SK-N-SH (cell line): ENCODE data around the gene NLRP14. TPM values are rescaled to one million over a fixed set of nuclear protein-coding genes. Genes with fewer than 3 reads are reported as not detected.

Source experiments
- CTCF ChIA-PET: fragments of 300-600, 350-600 bp; formaldehyde crosslinking; extraction: SDS; loops from one replicate; lab custom pipeline; 2021; lab: Yijun Ruan, JAX
- POLR2A ChIA-PET: fragments of 350-600 bp; sonication (Branson Sonifier 250); formaldehyde crosslinking; extraction: SDS; loops from one replicate; lab custom pipeline; 2020; ENCODE audit warnings: antibody characterized with exemption, inconsistent platforms; lab: Yijun Ruan, JAX
- DNase-seq: peaks from one replicate; pipeline ENCODE4 v3.0.0; 2012
- H2AFZ ChIP-seq: fragments of 200-600 bp; sonication (generic); 2 replicates; pipeline ENCODE4 v1.8.1; 2016; ENCODE audit warnings: antibody characterized with exemption, mild to moderate bottlenecking, low read depth
- H3F3A ChIP-seq: fragments of 200-600 bp; sonication (generic); replicated peaks from 2 replicates; pipeline ENCODE3; 2016; ENCODE audit warnings: antibody characterized with exemption, mild to moderate bottlenecking; ENCODE audit not compliant: insufficient read depth
- H3K27ac ChIP-seq, 2 experiments: fragments of 200-500 bp in 1 of 2; fragments of 200-600 bp in 1 of 2; sonication (Bioruptor generic) in 1 of 2; sonication (generic), shearing (Covaris generic) in 1 of 2; 2 replicates each; pipeline versions ENCODE4 v1.5.1 to v1.6.1; 2014 to 2016; ENCODE audit warnings: low read depth in 2 of 2, inconsistent platforms in 1 of 2, low read length in 1 of 2, mild to moderate bottlenecking in 1 of 2, mixed read lengths in 1 of 2
- H3K27me3 ChIP-seq: fragments of 200-600 bp; sonication (generic), shearing (Covaris generic); 2 replicates; pipeline ENCODE4 v1.6.1; 2016; ENCODE audit warnings: mixed run types; ENCODE audit not compliant: insufficient read depth
- H3K36me3 ChIP-seq, 2 experiments: fragments of 200-500 bp in 1 of 2; fragments of 200-600 bp in 1 of 2; sonication (Bioruptor generic) in 1 of 2; sonication (generic) in 1 of 2; replicated peaks in 1 of 2; 2 replicates each; pipeline versions ENCODE3 to v1.5.1; 2014 to 2016; ENCODE audit warnings: low read length in 1 of 2, mild to moderate bottlenecking in 1 of 2; ENCODE audit not compliant: insufficient read depth in 2 of 2, control insufficient read depth in 1 of 2
- H3K4me1 ChIP-seq, 2 experiments: fragments of 200-500 bp in 1 of 2; fragments of 200-600 bp in 1 of 2; sonication (Bioruptor generic) in 1 of 2; sonication (generic), shearing (Covaris generic) in 1 of 2; 2 replicates each; pipeline versions ENCODE4 v1.5.1 to v1.6.1; 2014 to 2016; ENCODE audit warnings: low read depth in 1 of 2, low read length in 1 of 2, mixed run types in 1 of 2; ENCODE audit not compliant: insufficient read depth in 2 of 2, control insufficient read depth in 1 of 2
- H3K4me2 ChIP-seq: fragments of 200-600 bp; sonication (generic), shearing (Covaris generic); 2 replicates; pipeline ENCODE4 v1.6.1; 2017; ENCODE audit warnings: mixed run types
- H3K4me3 ChIP-seq, 2 experiments: fragments of 200-500 bp in 1 of 2; fragments of 200-600 bp in 1 of 2; sonication (Bioruptor generic) in 1 of 2; sonication (generic), shearing (Covaris generic) in 1 of 2; 2 replicates each; pipeline versions ENCODE4 v1.5.1 to v1.8.1; 2014 to 2016; ENCODE audit warnings: low read depth in 2 of 2, inconsistent platforms in 1 of 2, low read length in 1 of 2, mild to moderate bottlenecking in 1 of 2, mixed read lengths in 1 of 2, moderate library complexity in 1 of 2
- H3K79me2 ChIP-seq: fragments of 200-600 bp; sonication (generic); 2 replicates; pipeline ENCODE4 v1.8.1; 2017; ENCODE audit warnings: mild to moderate bottlenecking; ENCODE audit not compliant: insufficient read depth
- H3K9ac ChIP-seq: fragments of 200-600 bp; sonication (generic); 2 replicates; pipeline ENCODE4 v1.6.1; 2017; ENCODE audit warnings: mixed run types
- H3K9me2 ChIP-seq: fragments of 200-600 bp; sonication (generic); 2 replicates; pipeline ENCODE4 v1.6.1; 2017; ENCODE audit warnings: mixed run types
- H3K9me3 ChIP-seq: fragments of 200-600 bp; sonication (generic); 2 replicates; pipeline ENCODE4 v1.6.1; 2017; ENCODE audit warnings: mixed run types, mild to moderate bottlenecking, moderate library complexity
- H4K20me1 ChIP-seq: fragments of 200-600 bp; sonication (generic); 2 replicates; pipeline ENCODE4 v1.6.1; 2017; ENCODE audit warnings: mild to moderate bottlenecking, mixed run types; ENCODE audit not compliant: insufficient read depth
- CHD2 ChIP-seq: fragments of 150-350 bp; IDR thresholded peaks from 2 replicates; pipeline ENCODE4 v1.6.1; 2018; ENCODE audit warnings: low read length; ENCODE audit not compliant: partially characterized antibody
- CTCF ChIP-seq: fragments of 200-600 bp; sonication (generic); IDR thresholded peaks from 2 replicates; pipeline ENCODE4 v1.6.1; 2017; ENCODE audit warnings: antibody characterized with exemption, mild to moderate bottlenecking, moderate library complexity
- ELF1 ChIP-seq: IDR thresholded peaks from 2 replicates; pipeline ENCODE4 v1.4.0; 2012
- EZH2phosphoT487 ChIP-seq: fragments of 200-600 bp; sonication (generic); IDR thresholded peaks from 2 replicates; pipeline ENCODE4 v1.6.1; 2017; ENCODE audit warnings: low read depth, mixed run types, mild to moderate bottlenecking, antibody characterized with exemption, moderate library complexity, borderline replicate concordance
- FOSL2 ChIP-seq: IDR thresholded peaks from 2 replicates; pipeline ENCODE4 v1.4.0; 2012; ENCODE audit warnings: low read depth, mild to moderate bottlenecking, moderate library complexity, borderline replicate concordance
- GATA2 ChIP-seq: sonication (generic); formaldehyde crosslinking; IDR thresholded peaks from 2 replicates; pipeline ENCODE4 v1.5.0; 2020; ENCODE audit warnings: mild to moderate bottlenecking, missing genetic modification reagents
- MXI1 ChIP-seq: IDR thresholded peaks from 2 replicates; pipeline ENCODE4 v1.6.1; 2012; ENCODE audit warnings: mild to moderate bottlenecking, low read depth, low read length, improper control_type of control experiment
- NFIC ChIP-seq: IDR thresholded peaks from 2 replicates; pipeline ENCODE4 v1.4.0; 2012; ENCODE audit warnings: borderline replicate concordance
- NRF1 ChIP-seq: IDR thresholded peaks from 2 replicates; pipeline ENCODE4 v1.6.1; 2012; ENCODE audit warnings: low read depth, mild to moderate bottlenecking, low read length
- POLR2AphosphoS5 ChIP-seq: IDR thresholded peaks from 2 replicates; pipeline ENCODE4 v1.6.1; 2012; ENCODE audit warnings: low read depth, low read length
- RAD21 ChIP-seq: IDR thresholded peaks from 2 replicates; pipeline ENCODE4 v1.6.1; 2012; ENCODE audit warnings: mild to moderate bottlenecking, low read length
- RCOR1 ChIP-seq: fragments of 150-350 bp; IDR thresholded peaks from 2 replicates; pipeline ENCODE4 v1.6.1; 2017; ENCODE audit warnings: antibody characterized with exemption, low read length
- REST ChIP-seq: IDR thresholded peaks from 2 replicates; pipeline ENCODE4 v1.6.1; 2012; ENCODE audit warnings: mild to moderate bottlenecking, low read depth, low read length, moderate library complexity
- RFX5 ChIP-seq: IDR thresholded peaks from 2 replicates; pipeline ENCODE4 v1.6.1; 2012; ENCODE audit warnings: mild to moderate bottlenecking, improper control_type of control experiment, low read length
- RXRA ChIP-seq: IDR thresholded peaks from 2 replicates; pipeline ENCODE4 v1.4.0; 2012; ENCODE audit warnings: low read depth, mild to moderate bottlenecking, borderline replicate concordance
- SIN3A ChIP-seq: IDR thresholded peaks from 2 replicates; pipeline ENCODE4 v1.6.1; 2012; ENCODE audit warnings: low read depth, mild to moderate bottlenecking, low read length, moderate library complexity, borderline replicate concordance
- TCF12 ChIP-seq: IDR thresholded peaks from 2 replicates; pipeline ENCODE4 v1.4.0; 2012
- TEAD4 ChIP-seq: IDR thresholded peaks from 2 replicates; pipeline ENCODE4 v1.4.0; 2012; ENCODE audit warnings: mild to moderate bottlenecking, borderline replicate concordance; ENCODE audit not compliant: insufficient read depth
- USF2 ChIP-seq: fragments of 150-350 bp; IDR thresholded peaks from 2 replicates; pipeline ENCODE4 v1.6.1; 2017; ENCODE audit warnings: antibody characterized with exemption, low read length, low read depth, borderline replicate concordance
- ZBTB33 ChIP-seq: IDR thresholded peaks from 2 replicates; pipeline ENCODE4 v1.4.0; 2012; ENCODE audit warnings: low read depth, borderline replicate concordance
- WGBS: methylation state at CpG from one replicate; pipeline ENCODE4 v1.1.6; 2017; ENCODE audit warnings: low lambda C conversion rate; 5-methylcytosine and 5-hydroxymethylcytosine counted together
- polyA plus RNA-seq, 3 experiments: library from polyadenylated mRNA; depleted of rRNA; stranded (reverse); fragments of >200 nt; gene quantifications; 2 replicates each; pipeline ENCODE4 v1.2.3, GENCODE V29; 2012
- TF ChIP-seq, protein P1 (sequence below): IDR thresholded peaks from 2 replicates; pipeline ENCODE4 v1.4.0; 2012; ENCODE audit warnings: low read depth
- TF ChIP-seq, protein P2 (sequence below): IDR thresholded peaks from 2 replicates; pipeline ENCODE4; 2012

Gene NLRP14
- polyA plus RNA-seq (2012; rRNA removed): not detected in 2 replicates
- 0.01 TPM in 1 of 2 replicates, not detected in the other for polyA plus RNA-seq (2012; cell fraction: cytosol; rRNA removed)
- polyA plus RNA-seq (2012; cell fraction: nucleus; rRNA removed): not detected in 2 replicates

DNA sequence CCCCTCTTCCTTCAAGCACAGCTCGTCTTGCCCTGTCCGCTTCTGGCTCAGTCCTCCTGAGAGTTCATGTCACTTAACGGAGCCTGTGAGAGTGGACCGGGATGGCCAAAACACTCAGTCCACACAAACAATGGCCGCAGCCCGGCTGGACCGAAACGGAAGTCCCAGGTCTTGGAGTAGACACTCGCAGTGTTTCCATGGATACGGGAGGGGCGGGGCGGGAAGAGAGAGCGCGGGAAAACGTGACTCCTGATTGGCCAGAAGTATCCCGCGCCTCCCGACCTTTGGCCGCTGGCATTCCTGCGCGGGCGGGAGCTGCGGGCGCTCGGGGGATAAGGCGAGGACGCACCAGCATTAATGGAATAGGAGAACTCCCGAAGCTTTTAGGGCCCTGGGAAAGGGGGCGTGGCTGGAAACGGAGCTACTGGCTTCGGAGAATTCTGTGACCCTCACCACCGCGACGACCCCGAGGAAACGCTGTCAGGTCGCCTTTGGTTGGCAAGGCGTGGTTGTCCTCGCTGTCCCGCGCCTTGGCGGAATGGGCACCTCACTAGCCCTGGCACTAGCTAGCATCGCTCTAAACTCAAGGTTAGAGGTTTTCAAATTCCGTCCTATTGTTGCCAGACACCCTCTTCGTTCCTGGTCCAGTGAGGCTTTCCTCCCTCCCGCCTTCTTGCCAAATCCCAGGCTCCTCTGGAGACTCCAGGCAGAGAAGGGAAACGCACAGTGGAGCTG, at the start of gene NLRP14, which contains the start of gene ZNF214:
Gene NLRP14 (plus strand): TSS at position 297 of the 735 bp plus-strand sequence. CDS start 18,108 bp downstream, outside the sequence.
Gene ZNF214 (minus strand): TSS at position 164 of the 735 bp plus-strand sequence. CDS start 17,511 bp downstream, outside the sequence.
- Histone ChIP-seq H3K4me1 (peaks cover 0 to 8% of the 10 kb centered on the region in 2 experiments; a peak in 2 of 4 replicates), H3K79me2 (no peaks in the 10 kb centered on the region), H3K9me2 (no peaks in the 10 kb centered on the region), H3K4me3 (peak within 1 kb of the TSS; percentile 93 to 95), H4K20me1 (no peaks in the 10 kb centered on the region), H3F3A (peaks cover 4% of the 10 kb centered on the region), H2AFZ (peak within 1 kb of the TSS; percentile 99), H3K36me3 (no peaks in the 10 kb centered on the region), H3K4me2 (peak within 1 kb of the TSS; percentile 97), H3K27me3 (no peaks in the 10 kb centered on the region), H3K9me3 (no peaks in the 10 kb centered on the region), H3K27ac (peak within 1 kb of the TSS; percentile 83 to 84), H3K9ac (peak within 1 kb of the TSS; percentile 82)
- DNase-seq: peak; percentile 92
- POLR2A ChIA-PET: interaction anchor here (1.0 kb wide), 1 partner anchor 558 kb away, joined by 3 read pairs; no protein-coding TSS in a partner anchor
- CTCF ChIA-PET: no interaction called here
- WGBS: 16% methylated on average over 18 of the region's 47 CpGs
- no peak for TF ChIP-seq RXRA
- TF ChIP-seq MXI1: peak; percentile 46; the same call in 1 of the 2 replicates
- TF ChIP-seq, protein P1, sequence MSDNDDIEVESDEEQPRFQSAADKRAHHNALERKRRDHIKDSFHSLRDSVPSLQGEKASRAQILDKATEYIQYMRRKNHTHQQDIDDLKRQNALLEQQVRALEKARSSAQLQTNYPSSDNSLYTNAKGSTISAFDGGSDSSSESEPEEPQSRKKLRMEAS: peak; percentile 91
- no peak for TF ChIP-seq FOSL2
- no peak for TF ChIP-seq SIN3A
- TF ChIP-seq POLR2AphosphoS5: peak; percentile 79
- no peak for TF ChIP-seq RCOR1
- 0 out of 2 replicates have a peak, but pooled peaks have one; percentile 3 for TF ChIP-seq REST
- TF ChIP-seq ELF1: no peak
- TF ChIP-seq GATA2 (CRISPR knock-in tag): no peak
- TF ChIP-seq NFIC: no peak
- no peak for TF ChIP-seq TEAD4
- TF ChIP-seq, protein P2, sequence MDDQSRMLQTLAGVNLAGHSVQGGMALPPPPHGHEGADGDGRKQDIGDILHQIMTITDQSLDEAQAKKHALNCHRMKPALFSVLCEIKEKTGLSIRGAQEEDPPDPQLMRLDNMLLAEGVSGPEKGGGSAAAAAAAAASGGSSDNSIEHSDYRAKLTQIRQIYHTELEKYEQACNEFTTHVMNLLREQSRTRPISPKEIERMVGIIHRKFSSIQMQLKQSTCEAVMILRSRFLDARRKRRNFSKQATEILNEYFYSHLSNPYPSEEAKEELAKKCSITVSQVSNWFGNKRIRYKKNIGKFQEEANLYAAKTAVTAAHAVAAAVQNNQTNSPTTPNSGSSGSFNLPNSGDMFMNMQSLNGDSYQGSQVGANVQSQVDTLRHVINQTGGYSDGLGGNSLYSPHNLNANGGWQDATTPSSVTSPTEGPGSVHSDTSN: no peak
- TF ChIP-seq ZBTB33: no peak
- TF ChIP-seq CTCF: no peak
- no peak for TF ChIP-seq RAD21
- no peak for TF ChIP-seq EZH2phosphoT487
- no peak for TF ChIP-seq TCF12
- TF ChIP-seq NRF1: peak; percentile 59
- TF ChIP-seq RFX5: no peak
- TF ChIP-seq CHD2: no peak
- no peak for TF ChIP-seq USF2
